Stimulated activated naive CD8-positive, alpha-beta T cell treated with anti-CD3 and anti-CD28 coated beads, Interleukin-15, amount 100 ng/mL, for 72 hours (primary cell): ENCODE measurements around the gene ISLR.

ENCODE experiments used
- ATAC-seq: fragments of 150-1000 bp; cut with Tn5 transposase; 2 replicates; pipeline ENCODE4 v1.10.0; 2021; ENCODE audit warnings: mild to moderate bottlenecking, moderate library complexity
- DNase-seq, 2 donors: peaks; one replicate each; pipeline ENCODE4 v3.0.0; 2021 to 2022
- H3K27ac Mint-ChIP-seq, 2 donors: one replicate each; pipeline ENCODE4 v1.8.0; 2022; ENCODE audit warnings: mild to moderate bottlenecking in 2 of 2, mixed read lengths in 2 of 2, moderate library complexity in 2 of 2
- H3K27me3 Mint-ChIP-seq: one replicate; pipeline ENCODE4 v1.8.0; 2022; ENCODE audit warnings: mixed read lengths
- H3K4me1 Mint-ChIP-seq: one replicate; pipeline ENCODE4 v1.8.0; 2022; ENCODE audit warnings: mild to moderate bottlenecking, mixed read lengths
- H3K4me3 Mint-ChIP-seq, 2 donors: one replicate each; pipeline ENCODE4 v1.8.0; 2022; ENCODE audit warnings: mild to moderate bottlenecking in 2 of 2, mixed read lengths in 2 of 2, moderate library complexity in 1 of 2
- H3K9me3 Mint-ChIP-seq, 2 donors: one replicate each; pipeline ENCODE4 v1.8.0; 2022; ENCODE audit warnings: mixed read lengths in 2 of 2

Gene ISLR

DNA sequence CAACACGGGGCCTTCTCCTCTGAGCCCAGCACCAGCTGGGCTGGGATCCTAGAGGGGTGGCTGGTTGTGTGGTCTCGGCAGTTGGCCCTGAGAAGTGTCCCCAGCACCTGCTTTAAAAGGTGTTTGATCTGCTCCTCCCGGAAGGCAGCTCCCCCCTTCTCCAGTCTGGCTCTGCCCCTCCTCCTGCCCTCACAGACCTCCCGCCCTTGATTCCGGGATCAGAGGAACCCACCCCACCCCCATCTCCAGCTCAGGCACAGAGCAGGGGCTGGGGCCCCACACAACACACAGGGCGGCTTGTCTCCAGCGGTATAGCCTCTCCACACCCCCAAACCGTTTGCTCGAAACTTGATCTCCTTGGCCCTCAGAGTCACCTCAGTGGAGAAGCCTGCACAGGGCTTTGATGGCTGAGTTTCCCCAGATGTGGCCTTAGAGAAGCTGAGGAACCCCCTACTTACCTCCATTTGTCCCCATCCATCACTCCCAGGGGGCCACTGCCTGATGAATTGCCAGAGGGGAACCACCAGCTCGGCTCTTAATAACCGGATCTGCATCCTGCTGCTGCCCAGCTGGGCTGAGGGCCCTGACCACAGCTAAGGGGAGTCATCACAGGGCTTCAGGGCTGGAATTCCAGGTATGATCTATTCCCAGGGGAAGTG, 35.5 kb downstream of the ISLR start:
- H3K4me1 Mint-ChIP-seq: no peaks in the 10 kb centered on the region
- ATAC-seq: no peak
- peak overlapping the region in 1 of 2 donors; percentile 74 for H3K27ac Mint-ChIP-seq
- H3K9me3 Mint-ChIP-seq: no peaks in the 10 kb centered on the region
- peaks cover 20% of the 10 kb centered on the region for H3K27me3 Mint-ChIP-seq
- H3K4me3 Mint-ChIP-seq: no peak overlapping the region
- no peak for DNase-seq

DNA sequence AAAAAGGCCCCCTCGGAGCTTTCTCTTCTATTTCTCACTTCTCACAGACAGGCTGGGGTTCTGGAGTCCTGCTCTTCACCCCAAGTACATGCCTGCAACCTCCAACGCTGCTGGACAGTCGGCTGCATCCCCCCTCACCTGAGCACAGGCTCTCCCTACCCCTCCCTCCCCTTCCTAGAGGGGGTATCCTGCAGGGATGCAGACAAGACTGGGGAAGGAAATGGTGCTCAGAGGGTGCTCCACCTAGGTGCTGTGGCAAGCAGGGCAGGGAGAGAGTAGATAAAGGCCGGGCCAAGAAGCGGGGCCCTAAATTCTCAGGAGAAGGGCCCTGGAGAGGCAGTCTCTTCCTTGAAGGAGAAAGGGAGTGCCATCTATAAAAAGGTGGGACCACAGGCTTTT, 36.0 kb downstream of the ISLR start:
- no peak for DNase-seq
- H3K4me3 Mint-ChIP-seq: no peak overlapping the region
- ATAC-seq: no peak
- H3K27me3 Mint-ChIP-seq: peaks cover 20% of the 10 kb centered on the region
- H3K9me3 Mint-ChIP-seq: no peaks in the 10 kb centered on the region
- no peak overlapping the region for H3K27ac Mint-ChIP-seq
- no peaks in the 10 kb centered on the region for H3K4me1 Mint-ChIP-seq

DNA sequence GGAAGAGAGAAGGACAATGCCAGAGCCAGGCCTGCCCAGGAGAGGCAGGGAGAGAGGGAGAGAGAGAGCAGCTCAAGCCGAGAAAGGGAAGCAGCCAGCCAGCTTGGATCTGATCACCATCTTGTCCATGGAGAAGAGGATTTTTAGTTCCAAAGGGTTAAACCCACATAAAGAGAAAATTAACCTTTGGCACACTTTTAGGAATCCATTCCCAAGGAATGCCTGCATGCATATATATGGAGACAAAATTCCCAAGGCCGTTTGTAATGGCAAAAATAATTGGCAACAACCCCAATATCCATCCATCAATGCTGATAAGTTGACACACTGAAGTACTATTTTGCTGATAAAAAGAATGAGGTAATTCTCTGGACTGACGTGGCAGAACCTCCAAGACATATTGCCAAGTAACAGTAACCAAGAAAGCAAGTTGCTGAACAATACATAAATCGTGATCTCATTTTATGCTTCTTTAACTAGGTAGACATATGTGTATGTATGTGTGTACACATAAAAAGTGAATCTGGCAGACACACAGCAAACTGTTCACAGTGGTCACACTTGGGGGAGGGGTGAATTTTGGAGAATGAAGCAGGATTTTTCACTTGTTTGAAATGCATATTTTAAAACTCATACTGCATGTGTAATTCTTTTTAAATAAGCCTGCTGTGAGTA, 36.6 kb downstream of the ISLR start:
- peaks cover 20% of the 10 kb centered on the region for H3K27me3 Mint-ChIP-seq
- H3K4me3 Mint-ChIP-seq: no peak overlapping the region
- no peak overlapping the region for H3K27ac Mint-ChIP-seq
- DNase-seq: no peak
- no peak for ATAC-seq
- no peaks in the 10 kb centered on the region for H3K9me3 Mint-ChIP-seq
- H3K4me1 Mint-ChIP-seq: no peaks in the 10 kb centered on the region

DNA sequence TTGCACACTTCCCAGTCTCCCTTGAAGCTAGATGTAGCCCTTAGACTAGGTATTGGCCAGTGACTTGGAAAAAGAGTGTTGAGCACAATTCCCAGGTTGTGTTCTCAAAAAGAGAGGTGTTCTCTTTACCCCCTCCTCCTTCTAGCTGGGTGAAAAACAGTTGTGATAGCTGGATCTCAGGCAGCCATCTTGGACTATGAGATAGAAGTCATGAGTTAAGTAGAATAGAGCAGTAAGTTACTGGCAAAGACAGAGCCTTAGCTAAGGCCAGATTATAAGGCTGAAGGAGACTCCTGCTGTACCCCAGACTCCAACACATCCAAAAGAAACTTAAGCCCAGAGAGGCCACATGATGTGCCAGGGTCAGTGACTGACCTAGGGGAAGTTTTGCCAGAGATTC, 37.2 kb downstream of the ISLR start:
- Mint-ChIP-seq H3K27ac (no peak overlapping the region), H3K9me3 (no peaks in the 10 kb centered on the region), H3K27me3 (peaks cover 26% of the 10 kb centered on the region), H3K4me1 (no peaks in the 10 kb centered on the region), H3K4me3 (no peak overlapping the region)
- no peak for ATAC-seq
- no peak for DNase-seq

DNA sequence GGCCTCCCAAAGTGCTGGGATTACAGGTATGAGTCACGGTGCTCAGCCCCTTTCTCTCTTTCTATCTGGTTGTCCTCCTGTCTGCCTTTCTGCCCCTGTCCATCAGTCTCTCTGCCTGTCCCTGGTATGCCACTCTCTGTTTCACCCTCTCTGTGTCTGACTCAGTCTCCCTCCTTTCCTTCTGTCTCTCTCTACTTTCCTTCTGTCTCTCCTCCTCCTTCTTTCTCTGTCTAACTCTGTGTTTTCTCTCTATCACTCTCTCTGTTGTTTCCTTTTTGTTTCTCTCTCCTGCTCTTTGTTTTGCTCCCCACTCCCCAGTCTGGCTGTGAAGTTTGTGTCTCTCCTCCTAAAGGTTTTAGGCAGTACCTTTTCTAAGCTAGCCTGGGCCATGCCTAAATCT, 38.1 kb downstream of the ISLR start:
- DNase-seq (no peak), ATAC-seq (no peak)
- Mint-ChIP-seq H3K27ac (no peak overlapping the region), H3K27me3 (peaks cover 27% of the 10 kb centered on the region), H3K4me3 (no peak overlapping the region), H3K4me1 (no peaks in the 10 kb centered on the region), H3K9me3 (no peaks in the 10 kb centered on the region)

DNA sequence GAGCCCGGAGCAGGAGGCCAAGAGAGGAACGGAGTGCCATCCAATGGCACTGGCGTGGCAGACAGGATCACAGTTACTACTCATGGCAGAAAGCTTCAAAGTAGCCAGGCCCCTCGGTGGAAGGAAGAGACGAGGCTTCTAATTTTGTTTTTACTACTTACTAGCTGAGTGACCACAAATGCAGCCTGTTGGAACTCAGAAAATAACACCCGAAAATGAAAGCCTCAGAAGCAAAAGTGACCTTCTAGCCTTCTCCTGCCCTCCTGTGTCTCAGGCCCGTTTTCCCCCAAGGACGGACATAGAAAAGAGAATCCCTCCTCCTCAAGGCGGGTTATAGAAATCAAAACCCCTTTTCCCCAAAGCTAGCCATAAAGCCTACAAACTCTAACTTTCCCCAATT, 39.0 kb downstream of the ISLR start:
- no peak for ATAC-seq
- Mint-ChIP-seq H3K4me1 (no peaks in the 10 kb centered on the region), H3K9me3 (no peaks in the 10 kb centered on the region), H3K27ac (no peak overlapping the region), H3K4me3 (no peak overlapping the region), H3K27me3 (peaks cover 23% of the 10 kb centered on the region)
- no peak for DNase-seq

DNA sequence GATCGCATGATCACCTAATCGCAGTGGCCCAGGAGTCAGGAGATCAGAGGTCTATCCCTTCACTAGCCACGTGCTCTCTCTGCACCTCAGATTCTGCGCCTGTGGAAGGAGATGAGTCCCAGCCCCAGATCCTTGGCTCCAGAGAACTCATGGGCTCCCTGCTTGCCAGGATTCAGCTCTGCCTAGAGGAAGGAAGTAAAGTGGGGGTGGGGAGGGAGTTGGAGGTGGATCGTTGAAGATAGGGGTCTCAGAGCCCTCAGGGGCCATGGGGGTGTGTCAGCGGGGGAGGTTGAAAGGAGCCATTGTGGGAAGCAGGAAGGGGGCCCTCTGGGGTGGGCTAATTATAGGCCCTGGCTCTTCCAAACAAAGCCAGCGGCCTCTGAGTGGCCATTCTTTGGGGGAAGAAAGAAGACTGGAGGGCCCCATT, 40.4 kb downstream of the ISLR start:
- no peak overlapping the region for H3K4me3 Mint-ChIP-seq
- no peak for DNase-seq
- H3K4me1 Mint-ChIP-seq: no peaks in the 10 kb centered on the region
- ATAC-seq: no peak
- no peak overlapping the region for H3K27ac Mint-ChIP-seq
- no peaks in the 10 kb centered on the region for H3K9me3 Mint-ChIP-seq
- peaks cover 9% of the 10 kb centered on the region for H3K27me3 Mint-ChIP-seq

DNA sequence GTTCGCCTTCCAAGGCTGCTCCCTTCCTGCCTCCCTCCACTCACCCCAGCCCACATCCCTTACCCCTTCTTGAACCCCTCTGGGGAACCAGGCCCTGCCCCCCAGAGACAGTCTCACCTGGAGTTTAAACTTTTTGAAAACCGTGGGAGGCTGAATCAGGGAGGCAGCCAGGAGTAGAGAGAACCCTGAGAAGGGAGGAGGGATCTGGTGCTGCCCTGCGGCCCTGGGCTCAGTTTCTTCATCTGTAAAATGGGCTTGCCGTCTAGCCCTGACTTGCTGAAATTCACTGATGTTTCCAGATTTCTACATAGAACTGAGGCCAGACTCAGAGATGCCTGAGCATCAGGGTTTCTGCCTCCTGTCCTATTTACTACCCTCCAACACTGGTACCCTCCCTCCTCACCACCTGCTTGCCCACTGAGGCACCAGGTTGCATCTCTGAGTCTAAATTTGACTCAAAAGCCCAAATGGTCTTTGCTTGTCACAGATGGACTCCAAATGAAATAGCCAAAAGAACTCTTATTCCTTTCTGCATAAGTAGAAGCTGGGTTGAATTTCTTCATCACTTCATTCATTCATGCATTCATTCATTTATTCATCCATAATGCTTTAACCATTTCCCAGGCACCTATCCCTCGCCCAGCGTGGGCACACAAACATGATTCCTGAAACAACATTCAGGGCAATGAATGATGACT, 41.0 kb downstream of the ISLR start:
- H3K4me1 Mint-ChIP-seq: no peaks in the 10 kb centered on the region
- DNase-seq (no peak), ATAC-seq (no peak)
- H3K9me3 Mint-ChIP-seq: no peaks in the 10 kb centered on the region
- H3K27me3 Mint-ChIP-seq: peaks cover 9% of the 10 kb centered on the region
- no peak overlapping the region for H3K27ac Mint-ChIP-seq
- H3K4me3 Mint-ChIP-seq: no peak overlapping the region

DNA sequence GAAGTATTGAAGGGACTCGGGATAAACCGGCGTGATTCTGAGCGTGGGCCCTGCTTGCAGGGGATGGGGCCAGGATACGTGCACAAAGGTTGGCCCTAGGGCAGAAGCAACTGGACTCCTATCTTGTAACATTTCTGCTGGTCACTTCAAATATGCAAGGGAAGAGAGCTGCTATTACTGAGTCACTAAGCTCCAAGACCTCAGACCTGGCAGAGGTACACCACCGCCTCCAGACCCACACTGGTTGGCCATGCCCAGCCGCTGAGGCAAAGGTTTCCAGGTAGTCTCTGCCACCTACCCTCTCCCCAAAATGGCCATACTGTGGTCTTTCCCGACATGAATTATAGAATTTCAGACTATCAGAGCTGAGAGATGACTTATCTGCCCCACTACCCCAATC, 42.4 kb downstream of the ISLR start:
- Mint-ChIP-seq H3K4me3 (no peak overlapping the region), H3K9me3 (no peaks in the 10 kb centered on the region), H3K27ac (no peak overlapping the region), H3K27me3 (peaks cover 21% of the 10 kb centered on the region), H3K4me1 (no peaks in the 10 kb centered on the region)
- no peak for DNase-seq
- ATAC-seq: no peak

DNA sequence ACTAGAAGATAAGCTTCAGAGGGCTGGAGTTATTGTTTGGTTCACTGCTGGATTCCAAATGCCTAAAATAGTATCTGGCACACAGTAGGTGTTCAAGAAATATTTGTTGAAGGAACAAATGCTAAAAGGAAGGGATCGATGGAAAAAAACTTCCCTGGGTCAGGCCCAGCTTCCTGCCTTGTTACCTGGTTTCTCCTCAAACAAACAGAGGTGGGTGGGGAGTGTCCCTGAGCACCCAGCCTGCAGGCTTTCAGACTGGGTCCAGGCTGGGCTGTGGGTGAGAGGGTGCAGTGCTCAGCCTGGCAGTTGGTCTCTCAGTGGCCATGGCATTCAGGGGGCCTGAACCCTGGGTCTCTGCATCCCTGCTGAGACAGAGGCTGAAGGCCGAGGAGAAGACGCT, 43.4 kb downstream of the ISLR start:
- Mint-ChIP-seq H3K9me3 (no peaks in the 10 kb centered on the region), H3K4me1 (no peaks in the 10 kb centered on the region)

DNA sequence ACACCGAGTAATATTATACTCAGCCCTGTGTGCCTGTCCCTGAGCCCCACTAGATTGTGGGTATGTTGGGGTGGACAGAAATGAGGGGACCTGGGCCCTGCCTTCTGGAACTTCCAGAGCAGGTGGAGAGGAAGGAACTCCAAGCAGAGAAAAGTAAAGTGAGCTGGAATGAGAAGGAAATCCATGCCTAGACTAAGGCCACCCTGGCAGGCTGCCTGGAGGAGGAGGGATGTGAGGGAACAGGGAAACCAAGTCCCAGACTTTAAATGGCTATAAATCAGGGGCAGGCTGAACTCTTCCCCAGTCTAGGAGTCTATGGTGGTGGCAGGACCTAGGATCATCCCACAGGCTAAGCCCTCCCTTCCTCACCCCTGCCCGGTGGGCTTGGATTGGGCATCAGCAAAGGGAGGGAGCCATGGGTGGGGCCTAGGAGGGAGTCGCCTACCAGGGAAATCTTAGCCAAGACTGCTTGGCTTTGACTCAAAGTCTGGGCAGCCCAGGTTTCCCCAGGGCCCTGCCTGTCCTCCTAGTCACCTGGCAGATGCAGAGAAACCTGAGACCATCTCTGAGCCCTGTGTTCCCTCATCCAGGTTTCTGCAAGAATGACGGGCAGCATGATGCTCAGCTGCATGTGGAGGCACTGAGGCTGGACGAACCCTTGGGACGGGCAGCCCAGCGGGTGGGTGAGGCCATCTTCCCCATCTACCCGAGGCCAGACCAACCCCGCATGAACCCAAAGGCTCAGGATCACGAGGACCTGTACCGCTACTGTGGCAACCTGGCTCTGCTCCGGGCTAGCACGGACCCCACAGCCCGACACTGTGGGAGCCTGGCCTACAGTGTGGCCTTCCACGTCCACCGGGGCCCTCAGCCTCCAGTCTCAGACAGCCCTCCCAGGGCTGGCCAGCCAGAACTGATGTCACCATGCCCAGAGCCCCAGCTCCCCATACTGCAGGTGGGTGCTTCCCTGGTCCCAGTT, 44.7 kb downstream of the ISLR start:
- peaks cover 6% of the 10 kb centered on the region for H3K4me1 Mint-ChIP-seq
- peaks cover 38% of the 10 kb centered on the region for H3K27me3 Mint-ChIP-seq
- DNase-seq (no peak), ATAC-seq (no peak)
- H3K4me3 Mint-ChIP-seq: no peak overlapping the region
- H3K27ac Mint-ChIP-seq: no peak overlapping the region
- H3K9me3 Mint-ChIP-seq: no peaks in the 10 kb centered on the region

More for the DNA sequence above, 43.4 kb downstream of the ISLR start:
- ATAC-seq (no peak), DNase-seq (no peak)
- H3K4me3 Mint-ChIP-seq: no peak overlapping the region
- peaks cover 29% of the 10 kb centered on the region for H3K27me3 Mint-ChIP-seq
- peak overlapping the region in 1 of 2 donors; percentile 75 for H3K27ac Mint-ChIP-seq

DNA sequence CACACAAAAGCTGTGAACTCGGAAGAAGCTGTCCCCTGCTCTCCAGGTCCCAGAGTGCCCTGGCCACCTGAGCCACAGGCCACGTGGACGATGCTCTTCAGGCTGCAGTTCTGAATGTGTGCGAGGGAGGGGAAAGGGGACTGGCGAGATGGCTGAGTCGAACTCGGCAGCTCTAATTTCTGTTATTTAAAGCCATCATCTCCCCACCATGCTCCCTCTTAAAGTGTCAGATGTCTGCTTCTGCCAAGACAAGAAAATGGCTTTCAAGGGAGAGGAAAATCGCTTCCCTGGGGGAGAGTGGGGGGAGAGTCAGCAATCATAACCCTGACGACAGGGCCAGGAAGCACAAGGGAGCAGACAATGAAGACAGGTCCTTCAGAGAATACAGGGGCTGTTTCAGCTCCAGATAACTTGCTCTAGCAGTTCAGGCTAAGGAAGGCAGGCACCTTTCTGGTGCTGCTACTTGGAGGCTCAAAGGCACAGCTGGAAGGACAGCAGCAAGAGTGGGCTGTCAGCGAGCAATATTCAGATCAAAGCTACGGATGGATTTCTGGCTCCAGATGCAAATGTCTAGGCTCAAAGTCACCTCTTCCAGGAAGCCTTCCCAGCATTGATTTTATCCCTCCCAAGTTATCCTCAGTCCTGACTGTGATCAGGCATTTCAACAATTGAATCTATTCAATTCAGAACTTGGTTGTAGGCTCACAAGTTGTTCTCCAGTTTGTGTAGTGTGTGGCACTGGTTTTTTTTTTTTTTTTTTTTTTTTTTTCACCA, 47.2 kb downstream of the ISLR start:
- peak overlapping the region in 1 of 2 donors; percentile 73 for H3K27ac Mint-ChIP-seq
- H3K4me1 Mint-ChIP-seq: peaks cover 20% of the 10 kb centered on the region
- no peaks in the 10 kb centered on the region for H3K9me3 Mint-ChIP-seq
- peaks cover 33% of the 10 kb centered on the region for H3K27me3 Mint-ChIP-seq
- no peak for ATAC-seq
- DNase-seq: no peak
- no peak overlapping the region for H3K4me3 Mint-ChIP-seq

DNA sequence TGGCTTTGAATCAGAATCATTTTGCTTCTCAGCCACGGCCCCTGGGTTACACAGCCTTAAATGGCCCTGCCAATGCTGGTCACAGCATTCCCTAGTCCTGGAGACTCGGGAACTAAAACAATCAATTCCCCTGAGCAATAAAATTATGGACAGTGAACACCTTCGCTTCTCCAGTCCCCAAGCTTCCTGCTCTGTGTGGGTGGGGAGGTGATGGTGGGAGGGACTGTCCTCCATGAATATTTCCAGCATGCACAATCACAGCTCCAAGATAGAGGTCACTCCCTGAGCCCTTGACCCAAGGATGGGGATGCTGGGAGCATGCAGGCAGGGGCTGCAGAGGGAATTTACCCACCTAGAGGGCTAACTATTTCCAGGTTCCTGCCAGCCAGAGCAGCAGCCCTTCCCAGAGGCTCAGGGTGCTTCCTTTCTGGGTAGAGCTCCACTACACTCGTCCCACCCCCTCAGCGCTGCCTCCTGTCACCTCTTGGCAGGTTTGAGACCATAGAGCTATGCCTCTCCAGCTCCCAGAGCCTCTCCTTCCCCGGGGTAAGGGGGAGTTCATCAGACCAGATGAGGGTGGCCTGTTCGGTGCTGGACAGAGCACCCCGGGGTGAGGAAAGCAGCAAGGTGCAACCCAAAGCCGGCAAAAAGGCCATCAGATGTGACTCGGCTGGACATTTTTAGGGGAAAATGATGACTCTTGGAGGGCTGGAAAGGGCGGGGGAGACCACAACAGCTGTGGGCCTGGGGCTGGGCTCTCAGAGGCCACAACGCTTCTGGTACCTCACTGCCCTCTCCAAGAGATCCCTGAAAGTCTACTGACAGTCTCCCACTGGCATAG, 48.1 kb downstream of the ISLR start:
- DNase-seq (no peak), ATAC-seq (no peak)
- H3K27me3 Mint-ChIP-seq: peaks cover 32% of the 10 kb centered on the region
- H3K4me1 Mint-ChIP-seq: peaks cover 20% of the 10 kb centered on the region
- H3K27ac Mint-ChIP-seq: no peak overlapping the region
- H3K4me3 Mint-ChIP-seq: no peak overlapping the region
- H3K9me3 Mint-ChIP-seq: no peaks in the 10 kb centered on the region
